HG02840 (cell line): Measurements from ENCODE around the gene TAL1.

Source experiments
- ATAC-seq: cut with Tn5 transposase; IDR thresholded peaks from one replicate; pipeline ENCODE4 v1.9.1; 2021; ENCODE audit warnings: mild to moderate bottlenecking, moderate library complexity, moderate number of reproducible peaks; ENCODE audit not compliant: unreplicated experiment, low FRiP score

Gene TAL1

GRCh38 chr1:47229886-47230691 is 1.9 kb downstream of the TAL1 start:
- no peak for ATAC-seq

- no peak for ATAC-seq
Measured at GRCh38 chr1:47229031-47229885, 2.8 kb downstream of the TAL1 start.

- ATAC-seq = no peak
Measured at GRCh38 chr1:47228644-47229030, 3.4 kb downstream of the TAL1 start.

GRCh38 chr1:47227341-47228232 is 4.4 kb downstream of the TAL1 start:
- no peak for ATAC-seq

GRCh38 chr1:47226839-47227215 is 5.2 kb downstream of the TAL1 start:
- ATAC-seq = no peak

- ATAC-seq = no peak
Measured at GRCh38 chr1:47226121-47226838, 5.7 kb downstream of the TAL1 start.

- no peak for ATAC-seq
Measured at GRCh38 chr1:47225430-47226100, 6.5 kb downstream of the TAL1 start.

GRCh38 chr1:47224676-47225399 is 7.2 kb downstream of the TAL1 start:
- ATAC-seq = no peak

GRCh38 chr1:47223921-47224675 is 7.9 kb downstream of the TAL1 start:
- no peak for ATAC-seq

GRCh38 chr1:47223174-47223920 is 8.7 kb downstream of the TAL1 start:
- no peak for ATAC-seq

- no peak for ATAC-seq
Measured at GRCh38 chr1:47222476-47222875, 9.5 kb downstream of the TAL1 start.

GRCh38 chr1:47219590-47220220 is 12.3 kb downstream of the TAL1 start:
- ATAC-seq = no peak

GRCh38 chr1:47219001-47219400 is 13.0 kb downstream of the TAL1 start:
- no peak for ATAC-seq

- no peak for ATAC-seq
Measured at GRCh38 chr1:47216278-47217059, 15.6 kb downstream of the TAL1 start.

- ATAC-seq = no peak
Measured at GRCh38 chr1:47215713-47216112, 16.3 kb downstream of the TAL1 start.

- ATAC-seq = no peak
Measured at GRCh38 chr1:47214549-47214948, 17.5 kb downstream of the TAL1 start.
